Heart left ventricle (tissue), 16 donors: Measurements from ENCODE around the gene FFAR3. TPM values are rescaled to one million over a fixed set of nuclear protein-coding genes. Genes with fewer than 3 reads are reported as not detected.

Experiments
- ATAC-seq, 4 donors: fragments of 200-7000 bp; cut with Tn5 transposase; one replicate each; pipeline ENCODE4 v1.9.1; 2020 to 2022; ENCODE audit warnings: moderate library complexity in 4 of 4, mild to moderate bottlenecking in 3 of 4, moderate number of reproducible peaks in 1 of 4
- DNase-seq, 5 donors: peaks; one replicate each; pipeline ENCODE4 v3.0.0-alpha.2; 2020
- H3K27ac ChIP-seq, 12 donors: fragments of 200-600 bp; sonication (generic) in 4 of 12; one replicate each; pipeline versions ENCODE4 v1.5.0 to v1.8.0; 2016 to 2022; ENCODE audit warnings: mild to moderate bottlenecking in 2 of 12
- H3K27me3 ChIP-seq, 9 donors: fragments of 200-600 bp; sonication (generic) in 2 of 9; one replicate each; pipeline versions ENCODE4 v1.5.1 to v1.8.0; 2016 to 2022; ENCODE audit warnings: mild to moderate bottlenecking in 3 of 9
- H3K36me3 ChIP-seq, 9 donors: fragments of 200-600 bp; sonication (generic) in 2 of 9; one replicate each; pipeline versions ENCODE4 v1.5.0 to v1.8.0; 2018 to 2022; ENCODE audit warnings: mild to moderate bottlenecking in 2 of 9
- H3K4me1 ChIP-seq, 12 donors: fragments of 200-600 bp; sonication (generic) in 4 of 12; one replicate each; pipeline versions ENCODE4 v1.5.0 to v1.8.0; 2016 to 2022; ENCODE audit warnings: mild to moderate bottlenecking in 3 of 12
- H3K4me3 ChIP-seq, 12 donors: fragments of 200-600 bp; sonication (generic) in 4 of 12; one replicate each; pipeline versions ENCODE4 v1.5.0 to v1.8.0; 2017 to 2022; ENCODE audit warnings: mild to moderate bottlenecking in 9 of 12, moderate library complexity in 4 of 12
- H3K9me3 ChIP-seq, 12 donors: fragments of 200-600 bp; sonication (generic) in 4 of 12; one replicate each; pipeline versions ENCODE4 v1.5.0 to v1.8.0; 2016 to 2022; ENCODE audit warnings: mild to moderate bottlenecking in 1 of 12
- POLR2A ChIP-seq, 2 donors: fragments of 450-650 bp; IDR thresholded peaks; one replicate each; pipeline ENCODE4 v1.6.1; 2017; ENCODE audit warnings: antibody characterized with exemption in 2 of 2, mild to moderate bottlenecking in 2 of 2, moderate library complexity in 2 of 2
- WGBS, 4 donors: extraction: QIAGEN DNeasy Blood & Tissue Kit in 2 of 4; methylation state at CpG; one replicate each; pipeline versions ENCODE4 v1.1.5 to v1.1.7; 2013 to 2018; 5-methylcytosine and 5-hydroxymethylcytosine counted together
- intact Hi-C, 10 donors: fragments of 100-400 bp; cut with DNase I; formaldehyde crosslinking; loops; one replicate each; pipeline versions ENCODE4 v1.11.1 to v1.14.2; 2022
- polyA plus RNA-seq, 2 donors: library from polyadenylated mRNA; stranded (reverse); fragments of 200-250 nt; gene quantifications; one replicate each; pipeline ENCODE4 v1.2.3, GENCODE V29; 2013
- total RNA-seq, 9 donors: library from RNA; depleted of rRNA in 2 of 9; stranded (reverse); fragments of >200 nt in 2 of 9; fragmentation: NEBNext Ultra II Directional in 3 of 9; extraction: Animal tissue kit (Norgen Biotek cat#: 25700) in 3 of 9; gene quantifications; one replicate each; pipeline versions ENCODE4 v1.1.0 to v1.2.4, GENCODE V29; 2016 to 2023
- TF ChIP-seq, protein P1 (sequence below), 12 donors: fragments of 200-600 bp; sonication (generic) in 4 of 12; IDR thresholded peaks; one replicate each; pipeline versions ENCODE4 v1.5.0 to v1.8.0; 2018 to 2022; ENCODE audit warnings: antibody characterized with exemption in 12 of 12, mild to moderate bottlenecking in 5 of 12
- donor health status: ischemic (EF 13 %, LVEDD 7.1; RV severe dilation, severe dysfunction).
- donor health status: healthy with polysubstance abuse.
- donor health status: DM: no; HTN: yes; CAD: no.
- donor health status: DM: no; HTN: no; CAD: no.
- donor health status: ischemic (EF 25% LVEDD 6.9; RV normal size, moderate dysfunction).
- donor health status: ischemic (EF 25% LVEDD 5.7; RV mildly dilated, moderate dysfunction).
- donor health status: healthy.
- donor health status: DM: yes; HTN: yes; CAD: no.
- donor health status: ischemic (EF 35%, LVEDD 5.7; RV mildly dilated, moderate dysfunction).
- donor health status: nonischemic (EF 11% LVEDD 7.7; RV severe dilation, severe dysfunction).
- donor health status: DM: yes; HTN: yes; CAD: no.
- donor health status: PGD.
- donor health status: ischemic (EF 29% LVEDD 5.4; RV normal size, mild dysfunction).
- donor health status: nonischemic (EF 23%, LVEDD 6.1; RV moderate dilation, normal function).

FFAR3 gene
- total and polyA plus RNA-seq, 11 donors = 0.11 to 0.96 (median 0.15) TPM; not detected in 8

DNA sequence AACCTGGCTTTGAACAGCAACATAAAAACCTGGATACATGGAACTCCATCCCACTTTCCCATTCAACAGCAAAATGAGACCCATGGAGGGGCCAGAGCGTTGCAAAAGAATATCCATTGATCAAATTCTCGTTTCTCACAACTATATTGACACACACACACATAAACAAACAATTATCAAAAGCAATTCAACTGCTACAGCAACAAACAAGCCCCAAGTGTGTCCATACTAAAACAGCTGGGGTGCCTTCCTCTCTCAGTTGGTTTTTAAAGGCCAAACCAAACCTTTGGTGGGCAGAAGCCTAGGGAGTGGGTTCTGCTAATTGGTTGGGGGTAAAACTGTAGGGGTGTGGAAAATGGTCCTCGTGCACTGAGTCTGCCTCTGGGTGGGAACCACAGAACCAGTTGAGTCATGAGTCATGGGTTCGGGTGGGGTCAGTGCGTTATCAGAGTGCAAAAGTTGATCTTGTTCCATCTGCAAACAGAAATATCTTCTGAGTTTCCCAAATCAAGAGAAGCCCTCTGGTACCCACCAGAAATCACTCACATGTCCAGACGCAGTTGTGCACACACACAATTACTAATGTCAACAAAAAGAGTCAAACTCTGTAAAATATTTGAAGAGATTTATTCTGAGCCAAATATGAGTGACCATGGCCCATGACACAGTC is 31.1 kb downstream of the FFAR3 start:
- no peaks in the 10 kb centered on the region for H3K4me1 ChIP-seq
- no peaks in the 10 kb centered on the region for H3K36me3 ChIP-seq
- no peak overlapping the region for H3K4me3 ChIP-seq
- DNase-seq (no peak), ATAC-seq (no peak)
- WGBS, 4 donors = 77 to 82% (median 80%) methylated on average over 6 of the region's 6 CpGs
- peaks cover 0 to 3% (median 0%) of the 10 kb centered on the region in 9 donors for H3K27me3 ChIP-seq
- peaks cover 0 to 16% (median 6%) of the 10 kb centered on the region in 12 donors for H3K9me3 ChIP-seq
- intact Hi-C loops = no loop called here
- no peak for TF ChIP-seq POLR2A (IDR thresholded peaks at IDR 0.05)
- TF ChIP-seq, protein P1, sequence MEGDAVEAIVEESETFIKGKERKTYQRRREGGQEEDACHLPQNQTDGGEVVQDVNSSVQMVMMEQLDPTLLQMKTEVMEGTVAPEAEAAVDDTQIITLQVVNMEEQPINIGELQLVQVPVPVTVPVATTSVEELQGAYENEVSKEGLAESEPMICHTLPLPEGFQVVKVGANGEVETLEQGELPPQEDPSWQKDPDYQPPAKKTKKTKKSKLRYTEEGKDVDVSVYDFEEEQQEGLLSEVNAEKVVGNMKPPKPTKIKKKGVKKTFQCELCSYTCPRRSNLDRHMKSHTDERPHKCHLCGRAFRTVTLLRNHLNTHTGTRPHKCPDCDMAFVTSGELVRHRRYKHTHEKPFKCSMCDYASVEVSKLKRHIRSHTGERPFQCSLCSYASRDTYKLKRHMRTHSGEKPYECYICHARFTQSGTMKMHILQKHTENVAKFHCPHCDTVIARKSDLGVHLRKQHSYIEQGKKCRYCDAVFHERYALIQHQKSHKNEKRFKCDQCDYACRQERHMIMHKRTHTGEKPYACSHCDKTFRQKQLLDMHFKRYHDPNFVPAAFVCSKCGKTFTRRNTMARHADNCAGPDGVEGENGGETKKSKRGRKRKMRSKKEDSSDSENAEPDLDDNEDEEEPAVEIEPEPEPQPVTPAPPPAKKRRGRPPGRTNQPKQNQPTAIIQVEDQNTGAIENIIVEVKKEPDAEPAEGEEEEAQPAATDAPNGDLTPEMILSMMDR (IDR thresholded peaks at IDR 0.05) = no peak
- no peak overlapping the region for H3K27ac ChIP-seq

DNA sequence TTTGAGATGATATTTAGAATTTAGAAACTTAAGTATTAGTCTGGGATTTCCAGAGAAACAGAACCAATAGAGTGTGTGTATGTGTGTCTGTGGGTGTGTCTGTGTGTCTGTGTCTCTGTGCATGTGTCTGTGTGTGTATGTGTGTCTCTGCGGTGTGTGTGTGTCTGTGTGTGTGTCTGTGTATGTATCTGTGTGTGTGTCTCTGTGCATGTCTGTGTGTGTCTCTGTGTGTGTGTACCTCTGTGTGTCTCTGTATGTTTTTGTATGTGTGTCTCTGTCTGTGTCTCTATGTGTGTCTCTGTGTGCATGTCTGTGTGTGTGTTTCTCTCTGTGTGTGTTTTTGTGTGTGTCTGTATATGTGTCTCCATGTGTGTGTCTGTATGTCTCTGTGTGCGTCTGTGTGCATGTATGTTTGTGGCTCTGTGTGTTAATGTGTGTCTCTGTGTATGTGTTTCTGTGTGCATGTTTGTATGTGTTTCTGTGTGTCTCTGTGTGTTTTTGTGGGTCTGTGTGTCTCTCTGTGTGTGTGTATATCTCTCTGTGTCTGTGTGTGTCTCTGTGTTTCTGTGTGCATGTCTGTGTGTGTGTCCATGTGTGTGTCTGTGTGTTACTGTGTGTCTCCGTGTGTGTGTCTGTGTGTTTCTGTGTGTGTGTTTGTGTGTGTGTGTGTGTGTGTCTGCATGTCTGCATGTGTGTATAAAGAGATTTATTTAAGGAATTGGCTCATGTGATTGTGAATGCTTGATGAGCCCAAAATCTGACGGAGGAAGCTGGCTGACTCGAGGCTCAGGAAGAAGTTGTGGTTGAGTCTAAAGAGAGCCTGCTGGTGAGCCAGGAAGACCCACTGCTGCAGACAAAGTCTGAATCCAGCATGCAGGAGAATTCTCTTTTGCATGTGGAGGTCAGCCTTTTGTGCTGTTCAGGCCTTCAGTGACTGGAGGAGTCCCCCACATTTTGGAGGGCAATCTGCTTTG is 34.8 kb downstream of the FFAR3 start:
- no peak for ATAC-seq
- peak in 1 of 5 donors; percentile 4 for DNase-seq
- peaks cover 0 to 6% (median 0%) of the 10 kb centered on the region in 12 donors for H3K4me1 ChIP-seq
- intact Hi-C loops = no loop called here
- no peak overlapping the region for H3K27ac ChIP-seq
- H3K27me3 ChIP-seq = no peaks in the 10 kb centered on the region
- no peaks in the 10 kb centered on the region for H3K9me3 ChIP-seq
- H3K4me3 ChIP-seq = no peak overlapping the region
- no peaks in the 10 kb centered on the region for H3K36me3 ChIP-seq
- WGBS, 4 donors = 71 to 75% (median 74%) methylated on average over 5 of the region's 5 CpGs
- TF ChIP-seq POLR2A (IDR thresholded peaks at IDR 0.05) = no peak
- TF ChIP-seq, protein P1 (IDR thresholded peaks at IDR 0.05) = no peak

DNA sequence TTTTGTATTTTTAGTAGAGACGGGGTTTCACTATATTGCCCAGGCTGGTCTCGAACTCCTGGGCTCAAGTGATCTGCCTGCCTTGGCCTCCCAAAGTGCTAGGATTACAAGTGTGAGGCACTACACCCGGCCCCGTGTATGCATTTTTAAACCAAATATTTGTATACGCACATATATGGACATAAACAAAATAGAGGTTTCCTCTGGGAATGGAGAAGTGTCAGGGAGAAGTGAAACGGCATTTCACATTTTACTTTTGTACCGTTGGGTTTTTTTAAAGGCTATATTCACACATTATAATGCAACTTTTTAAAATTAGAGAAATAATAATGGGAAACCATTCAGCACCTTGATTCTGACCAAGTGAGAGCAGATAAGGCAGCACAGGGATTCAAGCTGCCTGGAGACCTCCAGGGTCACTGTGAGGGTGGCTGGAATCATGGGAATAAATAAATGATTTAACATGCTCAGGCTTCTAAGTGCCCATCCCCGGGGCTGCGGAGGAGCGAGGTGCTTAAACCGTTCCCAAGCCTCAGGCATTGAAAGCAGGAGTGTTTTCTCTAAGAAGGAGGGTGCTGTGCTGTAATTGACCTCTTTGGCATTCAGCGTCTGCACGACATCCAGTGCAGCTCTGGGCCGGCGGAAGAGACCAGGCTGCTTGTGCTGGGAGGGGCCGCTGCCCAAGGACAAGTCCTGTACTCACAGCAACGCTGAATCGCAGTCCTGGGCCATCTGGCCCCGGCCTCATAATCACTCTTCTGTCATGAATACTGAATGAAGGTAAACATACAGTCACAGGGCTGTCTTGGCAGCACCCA is 37.3 kb downstream of the FFAR3 start:
- Histone ChIP-seq H3K4me1 (peaks cover 0 to 10% (median 0%) of the 10 kb centered on the region in 12 donors), H3K36me3 (no peaks in the 10 kb centered on the region), H3K27me3 (no peaks in the 10 kb centered on the region), H3K27ac (no peak overlapping the region), H3K4me3 (no peak overlapping the region), H3K9me3 (no peaks in the 10 kb centered on the region)
- intact Hi-C loops = no loop called here
- WGBS, 4 donors = 44 to 49% (median 47%) methylated on average over 15 to 19 of the region's 19 CpGs
- DNase-seq (peak in 1 of 5 donors; percentile 43), ATAC-seq (peak in 3 of 4 donors; percentile 47 to 73 (median 70))
- no peak for TF ChIP-seq POLR2A (IDR thresholded peaks at IDR 0.05)
- TF ChIP-seq, protein P1 (IDR thresholded peaks at IDR 0.05) = no peak
